Midbrain (tissue), 1 donor: ENCODE data around the gene CCDC30.
A peak's percentile ranks its signal among the peaks of the same experiment; 100 is the strongest.
"Not testable (repeated sequence)": the region's sequence is repeated elsewhere in the genome, so short reads cannot be mapped to it uniquely, and the experiment has no call there.

Experiments used
- DNase-seq: peaks from one replicate; lab custom pipeline; 2025; lab: John Stamatoyannopoulos, UW

The CCDC30 gene

DNA sequence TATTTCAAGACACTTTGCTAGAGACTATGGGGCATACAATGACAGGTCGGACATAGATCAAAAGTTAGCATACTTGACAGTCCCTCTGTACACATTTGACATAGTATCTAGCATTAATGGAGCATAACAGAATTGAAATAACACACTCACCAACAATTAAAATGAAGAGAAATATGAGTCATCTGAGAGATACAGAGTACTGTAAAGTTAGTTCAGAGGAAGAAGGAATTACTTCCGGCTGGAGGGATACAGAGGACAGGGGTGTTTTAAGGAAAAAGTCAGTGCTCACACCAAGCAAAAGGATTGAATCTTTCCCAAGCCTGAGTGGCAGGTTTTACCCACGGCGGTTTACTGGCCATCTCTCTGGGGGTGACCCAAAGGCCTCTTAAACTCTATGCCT, 9.7 kb upstream of the CCDC30 start:
- DNase-seq: no peak

DNA sequence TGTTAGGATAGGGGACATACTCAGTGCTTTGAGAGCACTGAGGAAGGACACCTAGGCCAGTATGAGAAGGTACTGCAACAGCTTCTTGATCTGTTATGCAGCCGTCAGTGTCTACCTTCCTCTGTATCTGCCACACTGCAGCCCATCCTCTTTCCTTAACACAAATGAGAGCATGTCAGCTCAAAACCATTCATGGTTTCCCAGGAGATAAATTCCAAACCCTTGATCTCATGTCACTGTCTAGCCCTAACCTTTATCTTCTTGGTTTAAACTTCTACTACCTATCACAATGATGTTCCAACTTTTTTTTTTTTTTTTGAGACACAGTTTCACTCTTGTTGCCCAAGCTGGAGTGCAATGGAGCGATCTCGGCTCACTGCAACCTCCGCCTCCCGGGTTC, 8.7 kb upstream of the CCDC30 start:
- no peak for DNase-seq

DNA sequence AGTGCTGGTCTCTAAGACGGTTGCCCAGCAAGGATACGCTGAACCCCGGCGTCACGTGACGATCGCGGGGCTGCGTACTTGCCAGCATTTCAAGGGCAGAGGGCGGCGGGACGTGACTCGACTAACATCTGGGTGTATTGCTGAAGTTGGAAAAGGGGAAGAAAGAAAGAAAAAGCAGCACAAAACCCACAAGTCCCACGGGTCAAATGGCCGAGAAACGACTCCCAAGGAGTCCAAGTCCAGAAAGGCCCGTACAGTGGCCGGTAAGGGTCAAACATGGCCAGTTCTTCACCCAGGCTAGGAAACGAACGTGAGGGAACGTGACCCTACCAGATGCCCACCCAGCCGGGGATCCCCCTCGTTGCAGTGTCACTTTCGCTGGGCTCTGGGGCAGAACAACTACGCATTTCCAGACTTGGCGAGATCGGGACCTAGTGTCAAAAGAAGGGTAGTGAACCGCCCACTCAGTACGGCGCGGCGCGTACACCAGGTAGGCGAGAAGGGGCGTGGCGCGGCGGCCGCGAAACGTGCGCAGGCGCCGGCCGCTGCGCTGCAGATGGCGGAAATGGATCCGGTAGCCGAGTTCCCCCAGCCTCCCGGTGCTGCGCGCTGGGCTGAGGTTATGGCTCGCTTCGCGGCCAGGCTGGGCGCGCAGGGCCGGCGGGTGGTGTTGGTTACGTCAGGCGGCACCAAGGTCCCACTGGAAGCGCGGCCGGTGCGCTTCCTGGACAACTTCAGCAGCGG, 6.9 kb upstream of the CCDC30 start, which contains the start of the genes PPCS and ZMYND12:
Gene PPCS, plus strand, starts transcription at position 534 of the 744 bp plus-strand sequence. Its CDS starts 23 bp downstream, at position 557.
Gene ZMYND12, minus strand, starts transcription at position 13 of the 744 bp plus-strand sequence. CDS start 25 bp downstream, outside the sequence.
- peak; percentile 83 for DNase-seq

DNA sequence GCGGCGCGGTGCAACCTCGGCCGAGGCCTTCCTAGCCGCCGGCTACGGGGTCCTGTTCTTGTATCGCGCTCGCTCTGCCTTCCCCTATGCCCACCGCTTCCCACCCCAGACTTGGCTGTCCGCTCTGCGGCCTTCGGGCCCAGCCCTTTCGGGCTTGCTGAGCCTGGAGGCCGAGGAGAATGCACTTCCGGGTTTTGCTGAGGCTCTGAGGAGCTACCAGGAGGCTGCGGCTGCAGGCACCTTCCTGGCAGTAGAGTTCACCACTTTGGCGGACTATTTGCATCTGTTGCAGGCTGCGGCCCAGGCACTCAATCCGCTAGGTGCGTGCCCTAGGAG, 6.4 kb upstream of the CCDC30 start:
- peak; percentile 47 for DNase-seq

DNA sequence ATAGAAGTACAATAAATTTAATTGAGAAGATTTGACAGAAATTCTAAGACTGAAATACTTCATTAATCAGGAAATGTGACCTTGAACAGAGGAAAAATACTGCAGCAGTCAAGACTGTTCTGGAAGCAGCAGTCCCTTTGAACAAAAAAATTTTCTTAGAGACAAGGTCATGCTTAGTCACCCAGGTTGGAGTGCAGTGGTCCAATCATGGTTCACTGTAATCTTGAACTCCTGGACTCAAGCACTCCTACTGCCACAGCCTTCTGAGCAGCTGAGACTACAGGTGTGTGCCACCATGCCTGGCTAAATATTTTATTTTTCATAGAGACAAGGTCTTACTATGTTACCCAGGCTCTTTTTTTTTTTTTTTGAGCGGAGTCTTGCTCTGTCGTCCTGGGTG, 1.9 kb upstream of the CCDC30 start:
- DNase-seq: no peak

DNA sequence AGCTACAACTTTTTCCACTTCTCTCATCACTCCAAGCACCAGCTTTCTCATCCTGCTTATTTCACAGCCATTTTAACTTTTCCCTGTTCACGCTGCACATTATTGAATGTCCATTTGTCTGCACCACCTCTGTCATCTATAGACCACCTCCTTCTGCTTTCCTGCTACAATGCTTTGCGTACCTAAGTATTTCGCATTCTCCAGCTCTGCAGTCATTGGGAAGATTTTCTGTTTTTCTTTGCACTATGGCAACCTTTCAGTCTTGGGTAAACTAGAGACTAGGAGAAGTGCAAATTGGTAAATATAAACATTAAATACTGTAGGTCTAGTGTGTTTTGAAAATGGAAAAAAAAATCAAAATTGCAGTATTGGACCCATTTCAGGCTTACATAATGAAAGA, 835 bp downstream of the CCDC30 start:
- DNase-seq: no peak

DNA sequence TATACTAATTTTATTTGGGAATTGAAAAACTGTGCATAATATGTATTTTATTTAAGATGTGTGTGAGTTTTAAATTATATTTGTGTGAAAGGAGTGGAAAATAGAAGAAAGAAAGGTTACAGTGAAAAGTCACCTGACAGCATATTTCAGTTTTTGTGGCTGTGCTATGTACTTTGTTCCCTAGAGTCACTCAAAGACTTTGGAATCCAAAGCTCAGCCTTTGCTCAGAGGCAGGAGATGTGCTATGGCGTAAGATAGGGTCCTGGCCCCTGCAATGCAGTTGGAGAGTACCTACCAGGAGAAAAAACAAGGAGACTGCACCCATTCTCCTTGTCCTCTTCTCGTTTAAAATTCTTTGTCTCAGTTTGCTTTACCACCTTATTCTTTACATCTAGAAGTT, 2.9 kb downstream of the CCDC30 start:
- DNase-seq: no peak

DNA sequence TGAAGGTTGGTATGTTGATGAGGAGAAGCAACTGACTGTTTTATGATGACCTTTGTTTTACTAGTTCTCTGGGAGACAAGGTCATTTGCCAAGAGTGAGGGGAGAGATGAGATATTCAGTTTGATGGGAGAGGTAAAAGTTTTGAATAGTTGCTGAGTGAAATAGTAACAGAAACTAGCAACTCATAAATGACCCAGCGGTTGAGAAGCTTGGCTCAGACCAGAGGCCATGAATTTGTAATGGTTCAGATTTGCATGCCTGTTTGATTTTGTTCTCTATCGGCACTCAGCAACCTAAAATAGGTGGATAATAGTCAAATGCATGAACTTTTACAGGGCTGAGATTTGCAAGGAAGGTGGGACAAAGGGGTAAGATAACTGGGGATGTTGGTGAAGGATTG, 6.6 kb downstream of the CCDC30 start:
- no peak for DNase-seq

DNA sequence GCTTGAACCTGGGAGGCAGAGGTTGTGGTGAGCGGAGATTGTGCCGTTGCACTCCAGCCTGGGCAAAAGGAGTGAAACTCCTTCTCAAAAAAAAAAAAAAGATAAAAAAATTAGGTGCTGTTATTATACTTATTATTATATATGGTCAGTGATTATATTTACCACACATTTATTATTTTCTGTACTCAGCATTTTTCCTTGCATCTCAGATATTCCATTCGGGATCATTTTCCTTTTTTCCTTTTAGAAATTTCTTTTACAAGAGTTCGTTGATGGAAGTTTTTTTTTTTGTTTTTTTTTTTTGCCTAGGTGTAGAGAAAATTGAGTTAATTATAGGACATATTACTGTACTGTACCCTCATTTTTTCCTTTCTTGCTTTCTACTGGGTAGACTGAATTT, 13.5 kb downstream of the CCDC30 start:
- DNase-seq: no peak

DNA sequence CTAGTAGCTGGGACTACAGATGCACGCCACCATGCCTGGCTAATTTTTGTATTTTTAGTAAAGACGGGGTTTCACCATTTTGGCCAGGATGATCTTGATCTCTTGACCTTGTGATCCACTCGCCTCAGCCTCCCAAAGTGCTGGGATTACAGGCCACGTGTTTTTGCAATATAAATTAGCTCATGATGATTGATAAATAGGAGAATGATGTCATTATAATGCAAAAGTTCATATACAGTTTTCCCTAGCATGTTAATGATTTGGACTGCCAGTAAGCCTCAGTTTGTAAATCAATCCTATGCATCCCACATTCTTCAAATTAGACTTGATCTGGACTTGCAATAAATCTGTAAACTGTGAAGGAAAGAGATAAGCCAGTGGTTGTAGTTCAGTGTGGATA, 14.3 kb downstream of the CCDC30 start:
- DNase-seq: not testable (repeated sequence)

DNA sequence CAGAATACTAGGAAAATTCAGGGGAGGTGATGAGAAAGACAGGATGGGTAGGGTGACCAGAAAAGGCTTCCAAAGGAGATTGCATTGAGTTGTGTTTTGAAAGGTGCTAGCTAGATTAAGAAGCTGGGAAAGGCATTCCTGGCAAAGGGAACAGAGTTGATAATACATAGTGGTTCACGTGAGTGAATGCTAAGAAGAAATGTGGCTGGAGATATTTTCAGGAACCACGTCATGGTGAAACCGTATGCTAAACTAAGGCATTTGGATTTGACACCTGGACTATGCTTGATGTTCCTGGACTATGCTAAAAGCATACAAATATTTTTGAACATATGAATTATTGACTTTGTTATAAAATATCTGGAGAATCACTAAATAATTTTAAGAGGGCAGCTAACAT, 14.7 kb downstream of the CCDC30 start:
- DNase-seq: no peak

DNA sequence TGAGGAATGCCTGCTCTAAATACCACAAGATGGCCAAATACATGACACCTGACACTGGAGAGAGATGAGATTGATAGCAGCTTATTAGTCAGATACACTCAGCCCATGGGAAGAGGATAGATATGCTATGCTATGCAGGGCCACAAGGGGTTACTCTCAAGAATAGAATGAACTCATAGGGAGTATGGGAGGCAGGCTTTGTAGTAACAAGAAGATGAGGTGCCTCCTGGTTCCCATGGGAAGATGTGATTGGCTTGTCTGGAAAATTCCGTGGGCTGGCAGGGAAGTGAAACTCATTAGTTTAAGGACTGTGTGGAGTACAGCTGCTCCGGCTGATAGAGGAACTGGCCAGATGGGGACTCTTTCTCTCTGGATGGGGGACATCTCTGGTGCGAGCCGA, 16.5 kb downstream of the CCDC30 start:
- DNase-seq: no peak

DNA sequence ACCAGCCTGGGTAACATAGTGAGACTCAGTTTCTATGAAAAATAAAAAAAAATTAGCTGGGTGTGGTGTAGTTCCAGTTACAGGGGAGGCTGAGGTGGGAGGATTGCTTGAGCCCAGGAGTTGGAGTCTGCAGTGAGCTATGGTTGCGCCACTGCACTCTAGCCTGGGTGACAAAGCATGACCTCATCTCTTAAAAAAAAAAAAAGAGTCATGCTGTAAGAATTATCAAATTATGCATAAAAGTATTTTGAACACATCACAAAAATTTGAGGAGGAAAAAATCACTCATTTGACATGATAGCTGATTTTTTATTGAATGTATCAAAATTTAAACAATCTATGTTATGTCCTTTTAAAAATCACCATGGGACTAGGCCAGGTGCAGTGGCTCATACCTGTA, 17.8 kb downstream of the CCDC30 start:
- no peak for DNase-seq

DNA sequence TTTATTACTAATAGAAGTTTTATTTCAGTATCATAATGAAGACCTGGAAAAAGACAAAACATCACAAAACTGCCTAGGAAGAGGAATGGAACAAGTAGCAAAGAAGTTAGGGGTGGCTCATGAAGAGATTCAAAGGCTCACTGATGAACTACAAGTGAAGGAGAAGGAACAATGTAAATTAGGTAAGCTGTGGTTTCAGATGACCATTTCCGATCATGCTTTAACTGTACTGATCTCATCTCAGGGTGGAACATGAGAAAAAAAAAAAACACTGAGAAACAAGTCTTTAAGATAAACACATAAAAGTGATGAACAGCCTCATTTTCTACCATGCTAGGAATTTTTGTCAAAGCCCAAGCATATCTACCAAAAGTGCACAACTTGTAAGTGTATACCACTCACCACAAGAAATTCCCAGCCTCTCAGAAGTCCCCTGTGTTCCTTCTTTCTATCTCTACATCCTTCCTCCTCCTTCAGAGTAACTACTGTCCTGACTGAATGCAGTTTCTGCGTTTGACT, 19.6 kb downstream of the CCDC30 start:
- DNase-seq: no peak

DNA sequence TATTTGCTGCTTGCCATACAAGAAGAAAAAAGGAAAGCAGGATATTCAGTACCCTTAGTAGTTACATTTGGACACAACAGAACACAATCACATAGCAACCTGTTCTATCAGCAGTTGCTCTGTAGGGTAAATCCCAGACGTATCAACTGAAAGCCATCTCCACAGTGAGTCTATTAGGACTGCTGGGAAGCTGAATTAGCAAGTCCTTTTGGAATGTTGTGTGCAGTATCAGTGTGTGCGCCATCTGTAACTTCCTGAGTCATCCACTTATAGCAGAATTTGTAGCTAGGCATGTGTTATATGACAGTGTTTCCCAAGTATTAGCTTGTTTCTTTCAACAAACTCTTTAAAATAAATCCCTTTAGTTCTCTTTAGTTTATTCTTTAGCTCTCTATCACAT, 21.3 kb downstream of the CCDC30 start:
- no peak for DNase-seq

DNA sequence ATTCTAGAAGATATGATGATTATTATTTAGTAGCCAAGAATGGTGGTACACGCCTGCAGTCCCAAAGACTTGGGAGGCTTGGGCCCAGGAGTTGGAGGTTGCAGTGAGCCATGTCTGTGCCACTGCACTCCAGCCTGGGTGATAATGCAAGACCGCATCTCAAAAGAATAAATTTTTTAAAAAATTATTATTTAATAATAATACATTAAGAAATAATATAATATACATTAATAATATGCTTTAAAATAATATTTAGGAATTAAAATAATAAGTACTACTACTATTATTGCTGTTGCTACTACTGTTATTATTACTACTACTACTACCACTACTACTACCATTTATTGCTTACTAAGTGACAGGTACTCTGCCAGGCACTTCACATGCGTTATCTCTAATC, 27.2 kb downstream of the CCDC30 start:
- DNase-seq: no peak

DNA sequence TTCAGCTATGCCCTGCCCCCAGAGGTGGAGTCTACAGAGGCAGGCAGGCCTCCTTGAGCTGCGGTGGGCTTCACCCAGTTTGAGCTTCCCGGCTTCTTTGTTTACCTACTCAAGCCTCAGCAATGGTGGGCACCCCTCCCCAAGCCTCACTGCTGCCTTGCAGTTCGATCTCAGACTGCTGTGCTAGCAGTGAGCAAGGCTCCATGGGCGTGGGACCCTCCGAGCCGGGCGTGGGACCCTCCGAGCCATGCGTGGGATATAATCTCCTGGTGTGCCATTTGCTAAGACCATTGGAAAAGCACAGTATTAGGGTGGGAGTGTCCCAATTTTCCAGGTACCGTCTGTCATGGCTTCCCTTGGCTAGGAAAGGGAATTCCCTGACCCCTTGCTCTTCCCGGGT, 38.9 kb downstream of the CCDC30 start:
- DNase-seq: not testable (repeated sequence)

DNA sequence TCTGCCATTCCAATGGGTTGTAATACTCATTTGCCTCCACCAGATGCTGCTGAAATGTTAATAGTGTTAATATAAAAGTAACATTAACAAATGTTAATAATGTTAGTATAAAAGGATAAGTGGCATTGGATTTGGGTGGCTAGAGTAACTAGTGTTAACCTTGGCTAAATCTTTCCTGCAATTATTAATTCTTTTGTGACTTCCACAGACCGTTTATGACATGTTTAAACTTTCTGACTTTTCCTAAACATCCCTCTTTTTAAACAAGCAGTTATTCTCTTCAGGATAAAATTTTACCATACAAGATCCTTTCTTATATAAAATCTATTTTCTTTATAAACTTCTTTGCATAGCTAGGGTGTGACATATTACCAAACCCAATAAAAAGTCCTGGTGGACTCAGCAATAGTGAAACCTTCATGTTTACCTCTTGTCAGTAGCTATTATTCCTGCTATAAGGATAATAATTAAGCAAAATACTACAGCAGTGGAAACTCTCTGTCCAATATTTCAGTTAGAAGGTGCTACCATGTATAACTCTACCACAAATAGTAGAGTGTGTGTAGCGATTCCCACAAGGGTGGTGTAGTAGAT, 41.5 kb downstream of the CCDC30 start:
- DNase-seq: no peak

DNA sequence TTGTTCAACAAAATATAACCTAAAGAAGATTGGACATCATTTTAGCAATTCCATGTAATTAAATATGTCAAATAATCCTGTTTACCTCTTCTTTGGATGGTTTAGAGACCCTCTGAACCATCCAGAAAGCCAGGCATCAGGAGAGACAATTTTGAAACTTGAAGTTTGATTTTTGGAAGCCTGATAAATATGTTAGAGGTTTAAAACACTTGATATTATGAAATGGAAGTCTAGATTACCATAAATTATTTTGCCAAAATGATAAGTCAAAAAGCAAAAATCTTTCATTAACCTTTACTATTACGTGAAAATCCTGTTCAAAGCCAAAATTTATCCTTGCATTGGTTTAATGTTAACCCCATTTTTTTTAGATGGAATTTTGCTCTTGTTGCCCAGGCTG, 43.5 kb downstream of the CCDC30 start:
- no peak for DNase-seq

DNA sequence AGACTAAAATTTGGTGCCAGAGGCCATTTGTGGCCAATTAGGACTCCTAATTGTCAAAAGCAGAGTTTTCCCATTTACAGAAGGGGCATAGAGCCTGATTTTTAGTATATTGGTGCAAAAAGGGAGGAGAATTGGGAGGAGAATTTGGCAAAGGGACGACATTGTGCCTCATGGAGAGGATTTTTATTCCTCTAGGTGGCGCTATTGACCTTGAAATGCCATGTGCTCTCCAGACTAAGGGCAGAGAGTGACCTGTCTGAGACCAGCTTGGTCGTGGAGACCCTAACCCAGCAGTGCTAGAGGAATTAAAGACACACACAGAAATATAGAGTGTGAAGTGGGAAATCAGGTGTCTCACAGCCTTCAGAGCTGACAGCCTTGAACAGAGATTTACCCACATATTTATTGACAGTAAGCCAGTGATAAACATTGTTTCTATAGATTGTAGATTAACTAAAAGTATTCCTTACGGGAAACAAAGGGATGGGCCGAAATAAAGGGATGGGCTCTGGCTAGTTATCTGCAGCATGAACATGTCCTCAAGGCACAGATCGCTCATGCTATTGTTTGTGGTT, 48.6 kb downstream of the CCDC30 start:
- not testable (repeated sequence) for DNase-seq

DNA sequence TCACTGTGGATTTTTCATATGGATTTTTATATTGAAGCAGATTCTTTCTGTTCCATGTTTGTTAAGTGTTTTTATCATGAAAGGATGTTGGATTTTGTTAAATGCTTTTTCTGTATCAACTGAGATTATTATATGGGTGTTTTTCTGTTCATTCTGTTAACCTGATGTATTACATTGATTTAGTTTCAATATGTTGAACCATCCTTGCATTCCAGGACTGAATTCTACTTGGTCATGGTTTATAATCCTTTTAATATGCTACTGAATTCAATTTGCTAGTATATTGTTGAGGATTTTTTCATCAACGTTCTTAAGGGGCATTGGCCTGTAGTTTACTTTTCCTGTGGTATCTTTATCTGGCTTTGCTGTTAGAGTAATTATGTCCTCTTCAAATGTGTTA, 55.8 kb downstream of the CCDC30 start:
- DNase-seq: no peak

DNA sequence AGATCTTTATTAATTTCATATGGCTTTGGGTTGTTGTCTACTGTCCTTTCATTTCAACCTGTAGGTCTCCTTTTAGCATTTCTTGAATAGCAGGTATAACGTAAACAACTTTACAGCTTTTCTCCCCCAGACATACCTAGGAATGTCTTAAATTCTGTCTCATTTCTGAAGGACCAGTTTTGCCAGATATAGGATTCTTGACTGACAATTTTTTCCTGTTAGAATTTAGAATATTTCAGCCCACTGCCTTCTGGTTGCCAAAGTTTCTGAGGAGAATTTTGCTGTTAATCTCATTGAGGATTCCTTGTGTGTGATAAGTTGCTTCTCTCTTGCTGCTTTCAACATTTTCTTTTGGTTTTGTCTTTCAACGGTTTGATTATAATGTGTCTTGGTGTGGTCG, 60.1 kb downstream of the CCDC30 start:
- no peak for DNase-seq

DNA sequence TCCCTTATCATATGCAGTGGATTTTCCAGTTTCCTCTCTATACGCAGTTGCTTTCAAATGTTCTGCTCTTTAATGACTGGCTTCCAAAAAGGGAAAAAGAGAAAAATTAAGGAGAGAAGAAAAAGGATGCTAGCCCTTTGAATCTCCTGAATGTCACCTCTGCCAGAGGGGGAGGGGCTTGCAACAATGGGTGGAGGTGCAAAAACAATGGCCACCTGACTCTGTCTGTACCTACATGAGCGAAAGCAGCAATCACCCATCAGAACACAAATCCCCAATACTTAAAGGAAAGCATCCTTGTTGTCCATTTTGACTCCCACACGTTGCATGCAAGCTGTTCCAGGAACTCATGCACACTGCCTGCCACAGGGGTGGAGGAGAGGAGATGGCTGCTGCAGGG, 61.2 kb downstream of the CCDC30 start:
- no peak for DNase-seq
